A549 (cell line): Measurements from ENCODE around the gene SYAP1. TPM values are rescaled to one million over a fixed set of nuclear protein-coding genes. Genes with fewer than 3 reads are reported as not detected.
A peak's percentile ranks its signal among the peaks of the same experiment; 100 is the strongest.

Source experiments
- ATAC-seq, 2 experiments: fragments of 200-7000 bp in 1 of 2; fragments of >200 bp in 1 of 2; cut with Nextera tagmentation in 1 of 2; cut with Tn5 transposase in 1 of 2; 3 replicates each; pipeline versions ENCODE4 v1.8.0 to v1.9.1; 2018 to 2020; ENCODE audit warnings: mild to moderate bottlenecking in 1 of 2, moderate library complexity in 1 of 2
- CTCF ChIA-PET: fragments of 300-600 bp; sonication (Branson Sonifier 250); formaldehyde crosslinking; extraction: SDS; loops from one replicate; lab custom pipeline; 2021; ENCODE audit warnings: antibody characterized with exemption, inconsistent platforms; lab: Yijun Ruan, JAX
- POLR2A ChIA-PET: fragments of 350-600 bp; formaldehyde crosslinking; extraction: SDS; loops from one replicate; lab custom pipeline; 2021; ENCODE audit warnings: antibody characterized with exemption, inconsistent platforms; lab: Yijun Ruan, JAX
- DNase-seq, 2 experiments: peaks; one replicate each; pipeline versions ENCODE4 v3.0.0 to v3.0.0-alpha.2; 2011 to 2016; ENCODE audit warnings: low read depth in 1 of 2, low spot score in 1 of 2
- FAIRE-seq: peaks from 2 replicates; lab custom pipeline; 2011; peaks lifted over from hg19 to GRCh38; lab: Jason Lieb, UNC
- H3K27ac ChIP-seq, 2 experiments: fragments of >200 bp; sonication (Bioruptor Twin); formaldehyde crosslinking; 3 replicates each; pipeline ENCODE4 v1.5.1; 2016 to 2017
- H3K4me1 ChIP-seq: fragments of >200 bp; sonication (Bioruptor Twin); formaldehyde crosslinking; 3 replicates; pipeline ENCODE4 v1.6.1; 2016
- H3K4me2 ChIP-seq: fragments of >200 bp; sonication (Bioruptor Twin); formaldehyde crosslinking; 3 replicates; pipeline ENCODE4 v1.6.1; 2016
- H3K4me3 ChIP-seq: fragments of >200 bp; sonication (Bioruptor Twin); formaldehyde crosslinking; 3 replicates; pipeline ENCODE4 v1.5.1; 2016
- H3K9me3 ChIP-seq: fragments of >200 bp; sonication (Bioruptor Twin); formaldehyde crosslinking; 3 replicates; pipeline ENCODE4 v1.6.1; 2016
- CHD4 ChIP-seq: fragments of 200-600 bp; sonication (generic); IDR thresholded peaks from 2 replicates; pipeline ENCODE4 v1.6.1; 2016; ENCODE audit warnings: antibody characterized with exemption, mild to moderate bottlenecking, borderline replicate concordance
- CTCF ChIP-seq: fragments of >200 bp; sonication (Bioruptor Twin); formaldehyde crosslinking; IDR thresholded peaks from 3 replicates; pipeline ENCODE4 v1.5.1; 2016
- FOSL2 ChIP-seq, 2 experiments: fragments of 450-650 bp in 1 of 2; fragments of >200 bp in 1 of 2; sonication (Bioruptor Twin) in 1 of 2; formaldehyde crosslinking; IDR thresholded peaks; 2 replicates each; pipeline versions ENCODE4 v1.5.0 to v1.6.1; 2016 to 2020; ENCODE audit warnings: mild to moderate bottlenecking in 1 of 2, moderate library complexity in 1 of 2
- HDAC2 ChIP-seq: fragments of 200-600 bp; sonication (generic); IDR thresholded peaks from 2 replicates; pipeline ENCODE4 v1.6.1; 2016
- HES2 ChIP-seq: fragments of >200 bp; sonication (Bioruptor Twin); formaldehyde crosslinking; IDR thresholded peaks from 2 replicates; pipeline ENCODE4 v1.6.1; 2016
- HOXB13 ChIP-seq: fragments of 250-450 bp; sonication (Bioruptor Pico); IDR thresholded peaks from 2 replicates; pipeline ENCODE4 v1.5.0; 2020; ENCODE audit warnings: low read depth, mild to moderate bottlenecking, moderate library complexity
- JUNB ChIP-seq: fragments of >200 bp; sonication (Bioruptor Twin); formaldehyde crosslinking; IDR thresholded peaks from 2 replicates; pipeline ENCODE4 v1.6.1; 2016
- MAZ ChIP-seq: fragments of 150-350 bp; IDR thresholded peaks from 2 replicates; pipeline ENCODE4 v1.6.1; 2014; ENCODE audit warnings: antibody characterized with exemption, low read depth, low read length, borderline replicate concordance
- NPAS2 ChIP-seq: fragments of 250-450 bp; sonication (Bioruptor Pico); IDR thresholded peaks from 2 replicates; pipeline ENCODE4 v1.8.0; 2022; ENCODE audit warnings: mild to moderate bottlenecking, moderate library complexity, borderline replicate concordance
- POLR2A ChIP-seq: IDR thresholded peaks from 2 replicates; pipeline ENCODE4 v1.6.1; 2012; ENCODE audit warnings: mild to moderate bottlenecking, low read length
- RAD21 ChIP-seq, 2 experiments: fragments of >200 bp in 1 of 2; sonication (Bioruptor Twin) in 1 of 2; formaldehyde crosslinking in 1 of 2; IDR thresholded peaks in 1 of 2; conservative IDR thresholded peaks in 1 of 2; 2 replicates in 1 of 2; 3 replicates in 1 of 2; pipeline ENCODE4 v1.6.1; 2012 to 2018; ENCODE audit warnings: inconsistent platforms in 1 of 2
- RCOR1 ChIP-seq: fragments of 150-350 bp; IDR thresholded peaks from 2 replicates; pipeline ENCODE4 v1.6.1; 2014; ENCODE audit warnings: antibody characterized with exemption, low read length, low read depth
- REST ChIP-seq: fragments of 200-600 bp; sonication (generic); IDR thresholded peaks from 2 replicates; pipeline ENCODE4 v1.6.1; 2016; ENCODE audit warnings: antibody characterized with exemption, mild to moderate bottlenecking, moderate library complexity
- SMC3 ChIP-seq: fragments of >200 bp; sonication (Bioruptor Twin); formaldehyde crosslinking; IDR thresholded peaks from 3 replicates; pipeline ENCODE4 v1.6.1; 2018; ENCODE audit warnings: inconsistent platforms
- TFCP2L1 ChIP-seq: fragments of 250-450 bp; sonication (Bioruptor Pico); IDR thresholded peaks from 2 replicates; pipeline ENCODE4 v1.5.0; 2021; ENCODE audit warnings: mild to moderate bottlenecking
- ZC3H11A ChIP-seq: fragments of 450-650 bp; IDR thresholded peaks from 2 replicates; pipeline ENCODE4 v1.6.1; 2014; ENCODE audit warnings: antibody characterized with exemption, mild to moderate bottlenecking
- WGBS: methylation state at CpG from one replicate; pipeline ENCODE4 v1.1.6; 2017; ENCODE audit errors: missing lambda C conversion rate; 5-methylcytosine and 5-hydroxymethylcytosine counted together
- polyA plus RNA-seq, 4 experiments: library from polyadenylated mRNA; depleted of rRNA in 3 of 4; stranded (reverse); fragments of >200 nt; fragmentation: RNase III in 1 of 4; extraction: RNeasy Plus Mini Kit Qiagen cat#74134 plus additional on column Dnase treatment in 1 of 4; gene quantifications; 2 replicates in 3 of 4; 3 replicates in 1 of 4; pipeline ENCODE4 v1.2.3, GENCODE V29; 2011 to 2017
- TF ChIP-seq, protein P1 (sequence below): fragments of 450-650 bp; IDR thresholded peaks from 2 replicates; pipeline ENCODE4 v1.6.1; 2014; ENCODE audit warnings: antibody characterized with exemption
- TF ChIP-seq, protein P2 (sequence below): fragments of 250-450 bp; sonication (Bioruptor Pico); IDR thresholded peaks from 2 replicates; pipeline ENCODE4 v1.5.0; 2021; ENCODE audit warnings: mild to moderate bottlenecking, moderate library complexity, borderline replicate concordance

The SYAP1 gene
- polyA plus RNA-seq, 2 of the 4 experiments (the other 2 are of a cell fraction), result 18.9 to 20.9 TPM

DNA sequence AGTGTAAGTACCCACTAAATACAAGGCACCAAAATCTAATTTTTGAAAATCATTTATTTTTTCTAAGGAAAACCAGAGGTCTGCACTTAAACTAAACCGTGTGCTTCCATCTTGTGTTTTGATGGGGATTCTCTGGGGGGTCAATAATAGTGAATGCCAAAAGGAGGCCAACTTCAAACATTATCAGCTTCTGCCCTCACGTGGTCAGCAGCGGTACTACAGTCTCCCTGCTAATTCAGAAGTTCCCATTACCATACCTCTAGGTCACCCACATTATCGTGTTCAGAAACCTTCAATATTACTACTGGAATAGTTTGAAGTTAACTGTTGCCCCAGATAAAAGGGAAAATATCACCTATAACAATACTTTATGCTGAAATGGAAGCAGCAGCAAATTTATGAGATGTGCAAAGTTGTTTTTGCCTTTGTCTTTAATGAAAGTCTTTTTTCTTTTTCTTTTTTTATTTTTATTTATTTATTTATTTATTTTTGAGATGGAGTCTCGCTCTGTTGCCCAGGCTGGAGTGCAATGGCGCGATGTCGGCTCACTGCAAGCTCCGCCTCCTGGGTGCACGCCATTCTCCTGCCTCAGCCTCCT lies 24.2 kb upstream of the SYAP1 start (continued):
- TF ChIP-seq RAD21 (conservative IDR thresholded peaks at IDR 0.05 in 1 of 2, IDR thresholded peaks at IDR 0.05 in 1 of 2), result peak; percentile 67 to 68
- TF ChIP-seq CHD4, result no peak
- TF ChIP-seq CTCF, result peak; percentile 68
- no peak for TF ChIP-seq ZC3H11A
- TF ChIP-seq HOXB13 (CRISPR knock-in tag), result no peak
- no peak for TF ChIP-seq HDAC2
- no peak for TF ChIP-seq REST
- no peak for TF ChIP-seq JUNB
- TF ChIP-seq, all 56 proteins: peak for 3

GRCh38 chrX:16696956-16697355 lies 22.5 kb upstream of the SYAP1 start:
- no peak overlapping the region for H3K27ac ChIP-seq
- ChIA-PET POLR2A (interaction anchor here (1.3 kb wide), 1 partner anchor 23 kb away, joined by 4 read pairs; the partner anchor contains the start of gene SYAP1), CTCF (interaction anchor here (0.7 to 1.1 kb wide), 3 partner anchors 47 to 252 kb away, joined by 3 read pairs; no protein-coding TSS in a partner anchor)
- WGBS, result 93% methylated on average over 3 of the region's 3 CpGs
- no peak for TF ChIP-seq MAZ
- no peak for TF ChIP-seq HES2
- no peak for TF ChIP-seq POLR2A
- no peak for TF ChIP-seq RAD21 (conservative IDR thresholded peaks at IDR 0.05 in 1 of 2, IDR thresholded peaks at IDR 0.05 in 1 of 2)
- TF ChIP-seq RCOR1, result no peak
- no peak for TF ChIP-seq SMC3
- no peak for TF ChIP-seq FOSL2 (IDR thresholded peaks at IDR 0.05)
- no peak for TF ChIP-seq FOSL2 (CRISPR knock-in tag; IDR thresholded peaks at IDR 0.05)
- TF ChIP-seq, protein P1, sequence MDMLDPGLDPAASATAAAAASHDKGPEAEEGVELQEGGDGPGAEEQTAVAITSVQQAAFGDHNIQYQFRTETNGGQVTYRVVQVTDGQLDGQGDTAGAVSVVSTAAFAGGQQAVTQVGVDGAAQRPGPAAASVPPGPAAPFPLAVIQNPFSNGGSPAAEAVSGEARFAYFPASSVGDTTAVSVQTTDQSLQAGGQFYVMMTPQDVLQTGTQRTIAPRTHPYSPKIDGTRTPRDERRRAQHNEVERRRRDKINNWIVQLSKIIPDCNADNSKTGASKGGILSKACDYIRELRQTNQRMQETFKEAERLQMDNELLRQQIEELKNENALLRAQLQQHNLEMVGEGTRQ, result no peak
- TF ChIP-seq JUNB, result no peak
- no peak for TF ChIP-seq TFCP2L1 (CRISPR knock-in tag)
- no peak for TF ChIP-seq CHD4
- TF ChIP-seq, protein P2, sequence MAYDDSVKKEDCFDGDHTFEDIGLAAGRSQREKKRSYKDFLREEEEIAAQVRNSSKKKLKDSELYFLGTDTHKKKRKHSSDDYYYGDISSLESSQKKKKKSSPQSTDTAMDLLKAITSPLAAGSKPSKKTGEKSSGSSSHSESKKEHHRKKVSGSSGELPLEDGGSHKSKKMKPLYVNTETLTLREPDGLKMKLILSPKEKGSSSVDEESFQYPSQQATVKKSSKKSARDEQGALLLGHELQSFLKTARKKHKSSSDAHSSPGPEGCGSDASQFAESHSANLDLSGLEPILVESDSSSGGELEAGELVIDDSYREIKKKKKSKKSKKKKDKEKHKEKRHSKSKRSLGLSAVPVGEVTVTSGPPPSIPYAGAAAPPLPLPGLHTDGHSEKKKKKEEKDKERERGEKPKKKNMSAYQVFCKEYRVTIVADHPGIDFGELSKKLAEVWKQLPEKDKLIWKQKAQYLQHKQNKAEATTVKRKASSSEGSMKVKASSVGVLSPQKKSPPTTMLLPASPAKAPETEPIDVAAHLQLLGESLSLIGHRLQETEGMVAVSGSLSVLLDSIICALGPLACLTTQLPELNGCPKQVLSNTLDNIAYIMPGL, result no peak
- TF ChIP-seq NPAS2 (CRISPR knock-in tag), result no peak
- FAIRE-seq (no peak), DNase-seq (no peak), ATAC-seq (no peak)
- H3K4me1 ChIP-seq, result no peaks in the 10 kb centered on the region
- H3K4me2 ChIP-seq, result no peak overlapping the region
- no peak overlapping the region for H3K4me3 ChIP-seq
- H3K9me3 ChIP-seq, result no peaks in the 10 kb centered on the region
